Left hindlimb (tissue), 1 donor: Measurements from ENCODE around the gene PTX4.

ENCODE experiments used
- DNase-seq: peaks from one replicate; pipeline ENCODE4 v3.0.0-alpha.2; 2018

The PTX4 gene

DNA sequence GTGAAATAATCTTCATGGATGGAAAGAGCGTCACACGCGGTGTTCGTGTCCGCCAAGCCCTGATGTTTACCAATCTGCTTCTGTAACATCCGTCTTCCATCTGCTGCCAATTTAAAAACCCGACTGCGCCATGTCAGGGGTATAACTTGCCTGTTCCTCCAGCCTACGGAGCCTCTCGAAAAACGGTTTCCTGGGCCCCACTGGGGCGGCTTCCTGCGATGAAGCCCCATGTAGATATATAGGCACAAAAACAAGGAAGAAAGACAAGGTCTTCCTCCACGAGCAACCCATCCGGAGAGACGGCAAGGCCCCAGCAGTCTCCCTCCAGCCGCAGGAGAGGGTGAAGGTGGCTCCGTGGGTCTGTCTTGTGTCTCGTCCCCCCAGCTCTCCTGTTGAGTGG, at the start of gene PTX4:
Gene PTX4 (minus strand): TSS at position 326 of the 400 bp plus-strand sequence. CDS start 35 bp downstream, at position 291.
- DNase-seq: no peak

GRCh38 chr16:1537763-1538289, 49.1 kb upstream of the PTX4 start:
- DNase-seq: no peak

GRCh38 chr16:1537138-1537577, 48.4 kb upstream of the PTX4 start:
- DNase-seq: no peak

DNA sequence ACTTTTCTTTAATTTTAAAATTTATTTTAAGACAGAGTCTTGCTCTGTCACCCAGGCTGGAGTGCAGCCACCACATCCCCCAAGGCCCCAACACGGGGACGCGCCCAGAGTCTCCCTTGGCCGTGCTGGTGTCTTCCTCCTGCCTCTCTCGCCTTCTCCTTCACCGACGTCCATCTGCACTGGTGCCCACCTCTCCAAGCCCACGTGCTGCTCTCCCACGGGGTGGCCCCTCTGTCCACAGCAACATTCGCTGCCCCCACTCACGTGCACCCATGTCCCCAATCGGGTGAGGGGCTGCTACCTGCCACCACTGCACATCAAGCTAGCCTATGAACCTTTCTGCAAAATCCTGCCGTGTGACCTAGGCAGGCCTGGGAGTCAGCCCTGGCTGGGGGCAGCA, 47.9 kb upstream of the PTX4 start:
- DNase-seq: no peak

DNA sequence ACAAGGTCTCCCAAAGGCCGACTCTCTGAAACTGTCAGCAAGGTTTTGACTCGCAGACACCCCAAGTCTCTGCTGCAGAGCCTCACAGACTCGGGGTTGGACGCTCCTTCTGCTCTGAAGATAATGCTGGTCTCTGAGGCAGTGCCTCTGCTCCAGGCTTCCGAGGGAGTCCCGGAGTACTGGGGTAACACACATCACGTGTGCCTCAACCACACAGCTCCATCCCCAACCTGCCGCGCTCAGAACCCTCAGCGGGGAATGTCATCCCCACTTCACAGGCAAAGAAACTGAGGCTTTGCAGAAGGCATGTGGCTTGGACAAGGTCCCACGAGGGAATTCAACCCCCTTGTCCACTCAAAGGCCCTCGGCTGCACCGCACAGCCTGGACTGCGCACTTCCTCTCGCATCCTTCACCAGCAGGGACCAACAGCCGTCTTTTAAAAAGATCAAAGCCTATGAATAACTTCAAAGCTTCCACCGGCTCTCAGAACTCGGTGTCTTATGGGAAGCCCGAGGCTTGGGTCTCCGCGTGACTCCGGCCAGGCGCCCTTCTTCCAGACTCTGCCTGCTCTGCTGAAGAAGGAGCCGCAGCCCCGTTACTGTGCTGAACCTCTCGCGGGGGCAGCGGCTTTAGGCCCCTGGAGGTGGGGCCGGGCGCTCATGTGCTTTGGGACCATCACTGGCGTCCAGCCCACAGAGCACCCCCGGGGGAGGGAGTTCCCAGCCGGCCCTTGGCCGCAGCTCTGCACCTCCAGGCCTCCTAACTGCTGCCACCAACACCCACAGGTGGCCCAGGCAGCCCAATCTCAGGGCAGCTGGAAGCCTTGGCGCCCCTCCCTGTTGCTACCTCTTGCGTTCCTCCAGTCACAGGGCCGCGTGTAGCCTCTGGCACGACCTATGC, 46.9 kb upstream of the PTX4 start:
- no peak for DNase-seq

DNA sequence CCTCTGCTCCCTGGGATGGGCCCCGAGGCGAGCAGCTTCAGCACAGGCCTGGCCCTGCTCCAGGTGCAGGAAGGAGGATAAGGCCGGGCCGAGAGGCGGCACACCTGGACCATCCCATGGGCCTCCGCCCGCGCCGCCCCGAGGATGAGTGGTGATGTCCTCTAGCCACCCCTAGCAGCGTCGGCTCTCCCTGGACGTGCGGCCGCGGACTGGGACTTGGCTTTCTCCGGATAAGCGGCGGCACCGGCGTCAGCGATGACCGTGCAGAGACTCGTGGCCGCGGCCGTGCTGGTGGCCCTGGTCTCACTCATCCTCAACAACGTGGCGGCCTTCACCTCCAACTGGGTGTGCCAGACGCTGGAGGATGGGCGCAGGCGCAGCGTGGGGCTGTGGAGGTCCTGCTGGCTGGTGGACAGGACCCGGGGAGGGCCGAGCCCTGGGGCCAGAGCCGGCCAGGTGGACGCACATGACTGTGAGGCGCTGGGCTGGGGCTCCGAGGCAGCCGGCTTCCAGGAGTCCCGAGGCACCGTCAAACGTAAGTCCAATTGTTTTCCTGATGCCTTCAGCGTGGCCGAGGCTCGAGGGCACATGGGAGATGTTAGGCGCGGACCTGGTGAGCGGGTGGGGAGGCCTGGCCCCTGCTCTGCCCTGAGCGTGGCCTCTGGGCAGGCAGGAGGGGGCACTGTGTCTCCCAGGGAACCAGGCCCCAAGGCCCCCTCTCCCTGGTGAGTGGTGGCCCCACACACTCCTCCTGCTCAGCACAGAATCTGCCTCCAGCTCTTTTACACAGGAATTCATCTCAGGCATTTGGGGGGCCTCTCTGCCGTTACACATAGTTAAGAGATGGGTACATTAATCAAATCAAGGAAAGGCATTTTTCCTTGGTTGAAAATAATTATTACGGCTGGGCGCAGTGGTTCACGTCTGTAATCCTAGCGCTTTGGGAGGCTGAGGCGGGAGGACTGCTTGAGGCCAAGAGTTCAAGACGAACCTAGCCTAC, 45.6 kb upstream of the PTX4 start:
- DNase-seq: peak; percentile 52

GRCh38 chr16:1533443-1533951, 44.8 kb upstream of the PTX4 start, which contains the start of gene TMEM204:
TMEM204 (plus strand) TSS chr16:1533666; CDS start chr16:1534276, 610 bp downstream.
- DNase-seq: peak; percentile 86

DNA sequence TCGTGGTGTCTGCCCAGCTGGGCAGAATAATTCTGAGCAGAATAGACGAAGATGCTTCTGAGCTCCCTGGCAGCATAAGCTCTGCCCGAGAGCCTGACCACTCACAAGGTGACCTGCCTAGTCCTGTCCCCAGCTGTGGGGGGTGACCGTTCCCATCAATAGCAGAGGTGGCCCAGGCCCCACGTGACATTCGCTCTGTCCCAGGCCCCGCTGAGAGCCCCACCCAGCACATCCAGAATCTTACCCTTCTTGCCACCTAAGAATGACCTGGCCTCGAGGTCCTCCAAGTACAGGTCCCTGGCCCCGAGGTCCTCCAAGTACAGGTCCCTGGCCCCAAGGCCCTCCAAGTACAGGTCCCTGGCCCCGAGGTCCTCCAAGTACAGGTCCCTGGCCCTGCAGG, 44.0 kb upstream of the PTX4 start:
- DNase-seq: no peak

DNA sequence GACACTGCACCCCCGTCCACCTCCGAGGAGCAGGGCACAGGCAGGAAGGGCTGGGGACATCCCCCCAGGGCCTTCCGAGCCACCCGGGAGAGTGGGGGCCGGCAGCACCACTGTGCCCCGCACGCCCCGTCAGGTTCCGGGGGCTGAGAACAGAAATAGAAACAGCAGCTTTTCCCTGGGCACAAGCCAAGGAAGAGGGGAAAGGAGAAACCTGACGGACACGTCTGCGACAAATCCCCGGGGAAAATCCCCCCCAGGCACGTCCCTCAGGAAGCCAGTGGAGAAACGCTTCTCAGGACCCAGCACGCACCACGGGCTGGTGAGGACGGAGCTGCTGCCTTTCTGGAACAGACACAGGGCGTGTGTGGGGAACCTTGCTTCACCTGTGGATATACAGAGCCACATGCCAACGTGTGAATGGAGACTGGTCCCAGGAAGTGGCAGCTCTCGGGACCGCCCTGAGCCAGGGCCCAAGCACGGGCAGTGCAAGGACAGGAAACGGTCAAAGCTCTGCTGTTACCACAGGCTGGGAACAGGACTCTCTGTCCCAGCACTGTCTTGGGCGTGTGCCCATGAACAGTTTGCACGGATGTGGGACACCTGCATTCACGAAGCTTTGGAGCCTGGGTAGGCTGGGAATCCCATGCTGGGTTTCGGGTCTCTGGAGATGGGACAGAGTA, 43.5 kb upstream of the PTX4 start:
- DNase-seq: peak; percentile 61

DNA sequence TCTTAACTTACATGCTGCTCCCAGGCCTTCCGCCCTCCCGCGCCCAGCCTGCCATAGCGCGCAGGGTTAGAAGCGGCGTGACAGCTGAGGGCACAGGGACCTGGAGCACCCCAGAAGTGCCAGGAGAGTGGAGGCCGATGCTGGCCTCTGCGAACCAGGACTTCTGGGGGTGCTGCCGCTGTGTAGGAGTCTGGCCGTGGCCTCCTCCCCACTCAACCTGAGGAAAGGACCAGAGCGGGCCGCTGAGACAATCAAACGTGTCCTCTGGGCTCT, 42.8 kb upstream of the PTX4 start:
- DNase-seq: no peak

DNA sequence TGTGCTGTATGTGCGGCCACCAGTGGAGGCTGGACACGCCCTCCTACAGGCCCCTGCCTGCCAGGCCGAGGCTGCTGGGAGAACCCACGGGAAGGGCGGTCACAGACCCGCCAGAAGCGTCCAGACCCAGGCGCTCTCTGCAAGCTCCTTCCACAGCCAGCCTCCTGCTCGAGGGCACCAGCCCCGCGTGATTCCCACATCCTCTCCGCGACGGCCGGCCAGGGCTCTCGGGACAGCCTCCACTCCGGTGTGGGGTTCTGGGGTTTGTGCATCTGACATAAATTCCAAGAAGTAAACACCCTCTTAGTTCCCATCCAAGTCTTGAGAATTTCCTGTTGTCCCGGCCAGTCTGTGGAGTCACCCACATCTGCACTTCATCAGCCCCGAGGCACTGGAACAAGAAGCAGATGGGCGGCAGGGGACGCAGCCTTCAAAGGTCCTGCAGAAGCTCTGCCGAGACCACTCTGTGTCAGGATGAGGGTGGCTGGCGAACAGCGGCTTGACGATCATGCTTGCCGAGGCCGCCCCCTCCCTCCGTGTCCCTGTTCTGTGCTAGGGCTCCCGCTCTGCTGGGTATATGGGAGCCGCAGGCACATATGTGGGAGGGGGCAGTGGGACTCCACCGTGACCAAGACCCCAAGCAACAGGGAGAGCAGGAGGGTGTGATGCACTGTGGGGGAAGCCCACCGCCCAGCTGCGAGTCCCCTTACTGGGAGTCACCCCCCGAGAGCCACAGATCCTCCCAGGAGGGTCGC, 42.3 kb upstream of the PTX4 start:
- DNase-seq: peak; percentile 77

- DNase-seq: no peak
Observed at GRCh38 chr16:1530349-1530882, 41.7 kb upstream of the PTX4 start.

GRCh38 chr16:1528921-1529537, 40.3 kb upstream of the PTX4 start:
- DNase-seq: peak; percentile 17

DNA sequence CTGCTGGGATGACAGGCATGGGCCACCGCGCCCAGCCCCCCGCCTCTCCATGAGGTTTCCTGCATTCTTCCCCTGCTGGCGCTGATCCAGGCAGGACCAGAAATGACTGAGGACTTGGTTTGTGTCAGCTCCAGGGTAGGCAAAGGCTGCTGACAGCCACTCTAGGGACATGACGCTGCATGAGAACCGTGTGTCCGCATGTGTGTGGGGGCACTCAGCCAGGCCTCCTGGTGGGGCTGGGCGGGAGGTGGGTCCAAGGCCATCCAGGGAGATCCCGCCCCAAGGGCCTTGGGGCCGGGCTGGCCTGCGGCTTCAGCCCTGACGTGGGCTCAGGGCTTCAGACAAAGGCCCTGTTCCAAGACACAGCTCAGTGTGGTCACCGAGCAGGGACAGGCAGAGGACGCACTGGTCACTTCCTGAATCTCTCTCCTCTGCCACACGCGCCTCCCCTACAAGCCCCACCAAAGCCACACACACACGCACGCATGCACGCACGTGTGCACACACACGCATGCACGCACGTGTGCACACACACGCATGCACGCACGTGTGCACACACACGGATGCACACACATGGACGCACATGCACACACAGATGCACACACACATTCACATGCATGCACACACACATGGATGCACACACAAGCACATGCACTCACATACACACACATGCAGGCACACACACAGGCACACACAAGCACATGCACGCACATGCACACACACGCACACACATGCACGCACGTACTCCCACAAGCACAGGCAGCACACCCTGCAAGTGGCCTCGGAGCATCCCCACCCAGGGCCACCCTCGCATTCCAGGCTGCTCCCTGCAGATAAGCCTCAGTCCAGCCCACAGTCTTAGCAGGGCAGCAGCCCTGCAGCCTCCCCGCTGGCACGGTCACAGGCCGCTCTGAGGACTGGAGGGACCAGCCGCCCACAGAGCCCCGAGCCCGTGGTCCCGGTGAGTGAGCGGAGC, 39.4 kb upstream of the PTX4 start:
- peak; percentile 74 for DNase-seq

DNA sequence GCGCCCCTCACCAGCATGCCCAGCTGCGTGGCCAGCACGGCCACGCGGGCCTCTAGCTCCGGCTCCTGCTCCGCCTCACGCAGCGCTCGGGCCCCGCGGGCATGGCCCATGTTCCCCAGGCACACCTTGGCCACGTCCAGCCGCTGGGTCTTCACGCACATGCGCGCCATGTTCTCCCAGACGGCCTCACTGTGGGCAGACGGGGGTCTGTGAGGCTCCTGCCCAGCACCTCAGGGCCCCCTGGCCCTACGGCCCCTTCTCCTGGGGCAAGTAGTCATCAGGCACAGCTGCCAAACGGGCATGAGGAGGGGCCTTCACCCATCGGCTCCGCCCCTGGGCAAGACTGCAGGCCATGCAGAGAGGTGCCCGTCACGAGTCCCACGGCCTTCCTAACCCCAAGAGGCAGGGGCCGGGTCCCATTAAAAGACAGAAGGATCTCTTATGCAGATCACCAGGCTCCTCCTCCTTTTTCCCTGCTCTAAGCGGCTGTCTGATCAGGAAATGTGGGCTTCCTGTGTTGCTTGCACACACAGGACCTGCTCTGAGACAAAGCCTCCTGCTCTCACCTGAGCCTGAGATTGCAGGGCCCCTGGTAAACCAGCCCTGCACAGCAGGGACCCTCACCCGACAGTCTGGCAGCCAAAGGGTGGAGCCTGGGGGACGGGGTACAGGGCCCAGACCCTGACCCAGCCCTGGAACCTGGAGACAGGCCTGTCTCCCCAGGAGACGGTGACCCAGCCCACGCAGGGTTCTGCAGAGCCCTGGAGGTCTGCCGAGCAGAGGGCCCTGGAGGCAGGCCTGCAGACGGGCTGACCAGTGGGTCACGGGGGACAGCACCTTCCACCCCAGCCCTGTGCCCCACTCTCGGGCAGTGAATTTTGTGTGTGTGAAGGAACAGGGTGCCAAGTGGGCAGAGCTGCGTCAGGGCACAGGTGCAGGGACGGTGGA, 38.1 kb upstream of the PTX4 start:
- no peak for DNase-seq

DNA sequence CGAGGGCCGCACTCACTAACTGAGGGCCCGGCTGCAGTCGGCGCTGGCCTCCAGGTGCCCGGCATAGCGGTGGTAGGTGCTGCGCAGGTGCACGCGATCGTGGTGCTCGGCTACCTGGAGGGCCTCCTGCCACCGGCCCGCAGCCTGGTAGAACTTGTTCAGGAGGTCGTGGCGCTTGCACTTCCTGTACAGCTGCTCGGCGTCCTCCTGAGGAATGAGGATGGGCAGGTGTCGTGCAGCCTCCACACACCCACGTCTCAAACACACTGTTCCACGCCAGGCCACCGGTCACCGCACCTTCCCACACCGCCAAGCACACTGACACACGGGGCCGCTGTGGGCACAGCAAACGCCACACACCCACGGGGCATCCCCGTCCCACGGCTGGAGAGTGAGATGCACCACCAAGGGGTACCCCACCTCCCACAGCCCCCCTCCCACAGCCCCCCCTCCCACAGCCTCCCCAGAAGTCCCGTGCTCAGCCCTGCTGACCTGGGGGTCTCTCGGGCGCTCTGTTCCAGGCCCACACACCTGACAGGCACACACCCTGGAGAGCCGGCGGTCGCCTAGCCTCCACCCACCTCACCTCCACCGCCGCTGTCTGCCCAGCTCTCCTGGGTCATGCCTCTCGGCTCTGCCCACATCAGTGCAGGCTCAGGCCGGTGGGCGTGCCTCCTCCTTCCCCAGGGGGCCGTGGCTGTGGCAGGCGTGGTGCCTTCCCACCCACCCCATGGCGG, 37.3 kb upstream of the PTX4 start:
- DNase-seq: no peak

- no peak for DNase-seq
Observed at GRCh38 chr16:1524366-1524765, 35.6 kb upstream of the PTX4 start.
